T follicular helper cell (primary cell): Measurements from ENCODE around the gene SLC3A2.
A peak's percentile ranks its signal among the peaks of the same experiment; 100 is the strongest.

ENCODE experiments used
- DNase-seq: peaks from one replicate; pipeline ENCODE4 v3.0.0-alpha.2; 2020; ENCODE audit warnings: low read depth

SLC3A2 gene

GRCh38 chr11:62880231-62880802 is 379 bp upstream of the SLC3A2 start:
- DNase-seq, result no peak

- peak; percentile 95 for DNase-seq
These were observed 1.1 kb downstream of the SLC3A2 start for GRCh38 chr11:62881579-62882430.

- no peak for DNase-seq
These were observed 1.7 kb downstream of the SLC3A2 start for GRCh38 chr11:62882431-62882749.

- DNase-seq, result no peak
These were observed 2.2 kb downstream of the SLC3A2 start for GRCh38 chr11:62882788-62883501.

GRCh38 chr11:62883673-62884072 is 3.0 kb downstream of the SLC3A2 start:
- no peak for DNase-seq

- DNase-seq, result no peak
These were observed 4.5 kb downstream of the SLC3A2 start for GRCh38 chr11:62885137-62885750.

- DNase-seq, result no peak
These were observed 7.7 kb downstream of the SLC3A2 start for GRCh38 chr11:62888406-62888805.

GRCh38 chr11:62889126-62889483 is 8.4 kb downstream of the SLC3A2 start:
- DNase-seq, result no peak

- DNase-seq, result no peak
These were observed 9.1 kb downstream of the SLC3A2 start for GRCh38 chr11:62889484-62890437.

- DNase-seq, result no peak
These were observed 11.6 kb downstream of the SLC3A2 start for GRCh38 chr11:62892077-62892922.

- no peak for DNase-seq
These were observed 14.8 kb downstream of the SLC3A2 start for GRCh38 chr11:62895501-62895900.

GRCh38 chr11:62896049-62896448 is 15.4 kb downstream of the SLC3A2 start:
- DNase-seq, result no peak

- DNase-seq, result no peak
These were observed 16.6 kb downstream of the SLC3A2 start for GRCh38 chr11:62897311-62897710.

GRCh38 chr11:62898027-62898426 is 17.3 kb downstream of the SLC3A2 start:
- no peak for DNase-seq

GRCh38 chr11:62902932-62903331 is 22.2 kb downstream of the SLC3A2 start:
- no peak for DNase-seq

- DNase-seq, result no peak
These were observed 24.6 kb downstream of the SLC3A2 start for GRCh38 chr11:62905296-62905695.

- peak; percentile 64 for DNase-seq
These were observed 25.3 kb downstream of the SLC3A2 start for GRCh38 chr11:62905927-62906531.

GRCh38 chr11:62908468-62909072 is 27.9 kb downstream of the SLC3A2 start:
- no peak for DNase-seq

GRCh38 chr11:62909107-62909894 is 28.6 kb downstream of the SLC3A2 start:
- no peak for DNase-seq
